Breast epithelium (tissue), 3 donors: Measurements from ENCODE around the gene BPIFA2.

Experiments used
- POLR2A ChIP-seq: fragments of 450-650 bp; IDR thresholded peaks from one replicate; pipeline ENCODE4 v1.6.1; 2016; ENCODE audit warnings: antibody characterized with exemption, mild to moderate bottlenecking, moderate library complexity
- TF ChIP-seq, protein P1 (sequence below), 3 donors: fragments of 450-650 bp; IDR thresholded peaks; one replicate each; pipeline ENCODE4 v1.5.1; 2016 to 2017; ENCODE audit warnings: antibody characterized with exemption in 3 of 3, mild to moderate bottlenecking in 3 of 3, moderate library complexity in 3 of 3

DNA sequence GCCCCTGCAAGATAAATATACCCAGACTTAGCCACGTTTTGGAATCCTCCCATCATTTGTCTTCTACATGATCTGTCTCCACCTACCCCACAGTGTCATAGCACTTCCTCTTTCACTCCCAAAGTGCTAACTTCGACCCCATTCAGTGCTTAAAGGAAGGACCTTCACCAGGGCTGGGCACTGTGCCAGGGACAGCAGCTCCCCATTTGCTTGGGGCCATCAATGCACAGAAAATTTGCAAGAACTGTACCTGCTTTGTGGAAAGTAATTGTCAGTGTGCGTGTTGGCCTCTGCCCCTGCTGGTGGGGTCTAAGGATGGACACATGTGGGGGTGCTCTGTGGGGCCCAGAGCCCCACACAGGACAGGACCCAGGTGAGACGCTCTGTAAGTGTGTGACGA, 5.2 kb upstream of the BPIFA2 start:
- no peak for TF ChIP-seq POLR2A
- TF ChIP-seq, protein P1, sequence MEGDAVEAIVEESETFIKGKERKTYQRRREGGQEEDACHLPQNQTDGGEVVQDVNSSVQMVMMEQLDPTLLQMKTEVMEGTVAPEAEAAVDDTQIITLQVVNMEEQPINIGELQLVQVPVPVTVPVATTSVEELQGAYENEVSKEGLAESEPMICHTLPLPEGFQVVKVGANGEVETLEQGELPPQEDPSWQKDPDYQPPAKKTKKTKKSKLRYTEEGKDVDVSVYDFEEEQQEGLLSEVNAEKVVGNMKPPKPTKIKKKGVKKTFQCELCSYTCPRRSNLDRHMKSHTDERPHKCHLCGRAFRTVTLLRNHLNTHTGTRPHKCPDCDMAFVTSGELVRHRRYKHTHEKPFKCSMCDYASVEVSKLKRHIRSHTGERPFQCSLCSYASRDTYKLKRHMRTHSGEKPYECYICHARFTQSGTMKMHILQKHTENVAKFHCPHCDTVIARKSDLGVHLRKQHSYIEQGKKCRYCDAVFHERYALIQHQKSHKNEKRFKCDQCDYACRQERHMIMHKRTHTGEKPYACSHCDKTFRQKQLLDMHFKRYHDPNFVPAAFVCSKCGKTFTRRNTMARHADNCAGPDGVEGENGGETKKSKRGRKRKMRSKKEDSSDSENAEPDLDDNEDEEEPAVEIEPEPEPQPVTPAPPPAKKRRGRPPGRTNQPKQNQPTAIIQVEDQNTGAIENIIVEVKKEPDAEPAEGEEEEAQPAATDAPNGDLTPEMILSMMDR (IDR thresholded peaks at IDR 0.05), result no peak
